Measurements from ENCODE around the gene FOXJ3. TPM values are rescaled to one million over a fixed set of nuclear protein-coding genes. Genes with fewer than 3 reads are reported as not detected.

FOXJ3 gene
- total and polyA plus RNA-seq, 7 donors, result 14.4 to 53.8 (median 39.9) TPM

- H3K36me3 ChIP-seq, result no peaks in the 10 kb centered on the region
- TF ChIP-seq CTCF (IDR thresholded peaks at IDR 0.05) (no peak), EP300 (IDR thresholded peaks at IDR 0.05) (no peak), POLR2AphosphoS5 (IDR thresholded peaks at IDR 0.05) (no peak)
- H3K27ac ChIP-seq, result no peak within 1 kb of the TSS
- H3K4me3 ChIP-seq, result no peak within 1 kb of the TSS
- H3K9me3 ChIP-seq, result no peaks in the 10 kb centered on the region
- DNase-seq, result peak; percentile 53
- intact Hi-C loops (cut with DNase I), result no loop called here
- H3K27me3 ChIP-seq, result peaks cover 0 to 4% (median 0%) of the 10 kb centered on the region in 3 donors
- no peaks in the 10 kb centered on the region for H3K4me1 ChIP-seq
- WGBS, 2 donors, result 59 to 82% methylated on average over 12 of the region's 12 CpGs
Measured at GRCh38 chr1:42152907-42153600, 182.0 kb downstream of the FOXJ3 start, which contains the start of gene GUCA2B. TSS of gene GUCA2B (plus strand) at chr1:42153410. CDS start at chr1:42153451, 41 bp downstream.

GRCh38 chr1:42152119-42152518 is 182.9 kb downstream of the FOXJ3 start:
- TF ChIP-seq EP300 (IDR thresholded peaks at IDR 0.05) (no peak), POLR2A (IDR thresholded peaks at IDR 0.05) (no peak), CTCF (IDR thresholded peaks at IDR 0.05) (no peak), POLR2AphosphoS5 (IDR thresholded peaks at IDR 0.05) (no peak)
- intact Hi-C loops (cut with DNase I), result no loop called here
- WGBS, 2 donors, result 16 to 62% methylated on average over 3 of the region's 3 CpGs
- Histone ChIP-seq H3K4me1 (no peaks in the 10 kb centered on the region), H3K27me3 (peaks cover 0 to 12% (median 7%) of the 10 kb centered on the region in 3 donors), H3K27ac (no peak overlapping the region), H3K9me3 (no peaks in the 10 kb centered on the region), H3K36me3 (no peaks in the 10 kb centered on the region), H3K4me3 (no peak overlapping the region)
- DNase-seq, result peak; percentile 15

- no peak overlapping the region for H3K27ac ChIP-seq
- no peaks in the 10 kb centered on the region for H3K9me3 ChIP-seq
- peak; percentile 38 for DNase-seq
- no peaks in the 10 kb centered on the region for H3K4me1 ChIP-seq
- H3K36me3 ChIP-seq, result no peaks in the 10 kb centered on the region
- H3K4me3 ChIP-seq, result no peak overlapping the region
- TF ChIP-seq POLR2AphosphoS5 (IDR thresholded peaks at IDR 0.05), result no peak
- no peak for TF ChIP-seq CTCF (IDR thresholded peaks at IDR 0.05)
- TF ChIP-seq POLR2A (IDR thresholded peaks at IDR 0.05), result no peak
- TF ChIP-seq EP300 (IDR thresholded peaks at IDR 0.05), result no peak
- peaks cover 0 to 27% (median 20%) of the 10 kb centered on the region in 3 donors for H3K27me3 ChIP-seq
- WGBS, 2 donors, result 90 to 93% methylated on average over 5 of the region's 5 CpGs
- intact Hi-C loops (cut with DNase I), result no loop called here
Measured at GRCh38 chr1:42150651-42151050, 184.4 kb downstream of the FOXJ3 start.

GRCh38 chr1:42148166-42148565 is 186.9 kb downstream of the FOXJ3 start:
- Histone ChIP-seq H3K4me1 (no peaks in the 10 kb centered on the region), H3K9me3 (no peaks in the 10 kb centered on the region), H3K4me3 (no peak overlapping the region), H3K36me3 (no peaks in the 10 kb centered on the region), H3K27me3 (peaks cover 0 to 44% (median 29%) of the 10 kb centered on the region in 3 donors), H3K27ac (no peak overlapping the region)
- WGBS, 2 donors, result 63 to 72% methylated on average over 1 of the region's 1 CpG
- TF ChIP-seq POLR2A (IDR thresholded peaks at IDR 0.05), result no peak
- no peak for TF ChIP-seq EP300 (IDR thresholded peaks at IDR 0.05)
- no peak for TF ChIP-seq POLR2AphosphoS5 (IDR thresholded peaks at IDR 0.05)
- TF ChIP-seq CTCF (IDR thresholded peaks at IDR 0.05), result no peak
- intact Hi-C loops (cut with DNase I), result no loop called here
- DNase-seq, result no peak

All from sigmoid colon (tissue), 7 donors.